ENCODE results near the gene SMYD3. TPM values are rescaled to one million over a fixed set of nuclear protein-coding genes. Genes with fewer than 3 reads are reported as not detected.
A peak's percentile ranks its signal among the peaks of the same experiment; 100 is the strongest.

Gene SMYD3
- total and polyA plus RNA-seq, 2 experiments from 2014 or later = 30.8 to 68.5 TPM

DNA sequence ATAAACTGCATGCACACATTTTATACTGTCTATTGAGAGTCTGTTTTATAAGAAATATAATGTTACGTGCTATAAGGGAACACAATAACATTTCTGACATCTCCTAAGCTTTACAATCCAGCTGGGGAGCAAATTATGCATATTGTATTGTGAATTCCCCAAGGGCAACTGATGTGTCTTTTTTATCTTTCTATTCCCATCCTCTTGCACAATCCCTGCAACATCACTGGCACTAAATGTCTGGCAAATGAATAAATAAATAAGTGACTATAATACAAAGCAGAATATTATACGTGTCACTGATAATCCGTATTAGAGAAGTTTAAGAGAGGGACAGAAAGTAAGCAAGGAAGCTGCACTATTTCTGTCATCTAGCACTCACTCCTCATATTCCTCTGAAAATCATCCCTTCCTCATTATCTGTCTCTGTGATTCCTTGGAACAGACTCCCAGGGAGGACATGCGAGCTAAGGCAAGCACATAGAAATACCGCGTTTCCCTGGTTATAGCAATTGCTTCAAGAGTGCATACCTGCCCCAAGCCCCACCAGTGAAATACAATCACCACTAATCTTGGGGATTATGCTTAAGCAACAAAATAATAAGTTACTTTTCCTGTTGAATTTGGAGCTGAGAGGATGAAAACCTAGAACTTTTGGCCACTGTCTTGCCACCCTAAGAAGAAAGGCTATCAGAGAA is 205.4 kb downstream of the SMYD3 start:
- 58% methylated on average over 6 of the region's 6 CpGs for WGBS (ENCODE audit: low lambda C conversion rate, missing lambda C conversion rate)
- H3K27ac ChIP-seq = peak overlapping the region; percentile 7
- no peaks in the 10 kb centered on the region for H3K27me3 ChIP-seq
- no peaks in the 10 kb centered on the region for H4K20me1 ChIP-seq (ENCODE audit: insufficient read depth, poor library complexity, severe bottlenecking)
- no peak overlapping the region for H2AFZ ChIP-seq
- no peak overlapping the region for H3K4me3 ChIP-seq
- H3K9me3 ChIP-seq (ENCODE audit: low read depth) = no peaks in the 10 kb centered on the region
- TF ChIP-seq, protein P1, sequence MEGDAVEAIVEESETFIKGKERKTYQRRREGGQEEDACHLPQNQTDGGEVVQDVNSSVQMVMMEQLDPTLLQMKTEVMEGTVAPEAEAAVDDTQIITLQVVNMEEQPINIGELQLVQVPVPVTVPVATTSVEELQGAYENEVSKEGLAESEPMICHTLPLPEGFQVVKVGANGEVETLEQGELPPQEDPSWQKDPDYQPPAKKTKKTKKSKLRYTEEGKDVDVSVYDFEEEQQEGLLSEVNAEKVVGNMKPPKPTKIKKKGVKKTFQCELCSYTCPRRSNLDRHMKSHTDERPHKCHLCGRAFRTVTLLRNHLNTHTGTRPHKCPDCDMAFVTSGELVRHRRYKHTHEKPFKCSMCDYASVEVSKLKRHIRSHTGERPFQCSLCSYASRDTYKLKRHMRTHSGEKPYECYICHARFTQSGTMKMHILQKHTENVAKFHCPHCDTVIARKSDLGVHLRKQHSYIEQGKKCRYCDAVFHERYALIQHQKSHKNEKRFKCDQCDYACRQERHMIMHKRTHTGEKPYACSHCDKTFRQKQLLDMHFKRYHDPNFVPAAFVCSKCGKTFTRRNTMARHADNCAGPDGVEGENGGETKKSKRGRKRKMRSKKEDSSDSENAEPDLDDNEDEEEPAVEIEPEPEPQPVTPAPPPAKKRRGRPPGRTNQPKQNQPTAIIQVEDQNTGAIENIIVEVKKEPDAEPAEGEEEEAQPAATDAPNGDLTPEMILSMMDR (IDR thresholded peaks at IDR 0.05; ENCODE audit: poor library complexity) = no peak
- no peak for TF ChIP-seq EZH2 (IDR thresholded peaks at IDR 0.05; ENCODE audit: borderline replicate concordance)
- TF ChIP-seq EZH2phosphoT487 (IDR thresholded peaks at IDR 0.05; ENCODE audit: low read depth, severe bottlenecking, unreplicated experiment) = no peak
- H3K4me2 ChIP-seq = no peak overlapping the region
- no peaks in the 10 kb centered on the region for H3K9me2 ChIP-seq (replicated peaks; ENCODE audit: insufficient read depth)
- no peak for DNase-seq (ENCODE audit: low spot score)
- H3K36me3 ChIP-seq (replicated peaks; ENCODE audit: insufficient read depth, low read depth) = no peaks in the 10 kb centered on the region
- peaks cover 26% of the 10 kb centered on the region for H3K4me1 ChIP-seq (ENCODE audit: insufficient read depth)
- H3K79me2 ChIP-seq = no peaks in the 10 kb centered on the region

DNA sequence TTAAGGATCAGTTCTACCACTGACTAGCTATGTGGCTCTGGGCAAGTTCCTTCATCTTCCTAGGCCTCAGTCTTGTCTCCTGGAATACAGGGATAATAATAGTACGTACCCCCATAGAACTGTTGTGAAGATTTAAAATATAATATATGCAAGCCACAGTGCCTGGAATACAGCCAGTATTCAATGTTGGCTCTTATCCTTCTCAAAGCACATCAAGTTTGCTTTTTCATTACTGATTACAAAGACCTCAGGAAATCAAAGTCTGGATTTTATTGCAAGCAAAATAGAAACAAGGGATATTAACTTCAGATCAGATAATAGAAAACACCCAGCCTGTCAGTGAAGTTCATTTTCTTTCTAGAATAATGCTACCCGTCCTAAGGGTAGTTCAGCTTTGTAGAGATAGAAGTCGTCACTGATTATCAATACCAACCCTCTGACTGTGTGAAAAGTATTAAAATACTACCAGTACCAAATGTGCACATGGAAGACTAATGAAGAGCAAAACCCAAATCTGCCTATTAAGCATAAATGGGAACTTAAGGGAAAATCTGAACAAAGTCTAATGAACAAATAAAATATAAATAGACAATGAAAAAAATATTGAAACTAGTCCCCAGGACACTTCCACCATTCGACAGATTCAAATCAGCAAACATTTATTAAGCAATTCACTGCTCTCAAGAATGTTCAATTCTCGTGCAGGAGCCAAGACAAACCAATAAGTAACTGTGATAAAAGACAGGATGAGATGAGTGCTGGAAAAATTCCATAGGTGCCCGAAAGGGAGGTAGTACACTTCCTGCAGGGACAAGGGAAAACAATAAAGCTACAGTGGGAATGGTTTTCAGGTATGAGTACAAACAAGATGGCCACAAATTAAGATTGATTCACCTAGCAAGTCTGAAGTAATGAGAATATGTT is 206.2 kb downstream of the SMYD3 start:
- H3K27me3 ChIP-seq = no peaks in the 10 kb centered on the region
- no peak overlapping the region for H3K4me2 ChIP-seq
- H3K79me2 ChIP-seq = no peaks in the 10 kb centered on the region
- DNase-seq (ENCODE audit: low spot score) = no peak
- WGBS (ENCODE audit: low lambda C conversion rate, missing lambda C conversion rate) = 50% methylated on average over 6 of the region's 6 CpGs
- H3K4me1 ChIP-seq (ENCODE audit: insufficient read depth) = peaks cover 26% of the 10 kb centered on the region
- no peak for TF ChIP-seq EZH2phosphoT487 (IDR thresholded peaks at IDR 0.05; ENCODE audit: low read depth, severe bottlenecking, unreplicated experiment)
- TF ChIP-seq, protein P1 (IDR thresholded peaks at IDR 0.05; ENCODE audit: poor library complexity) = no peak
- no peak for TF ChIP-seq EZH2 (IDR thresholded peaks at IDR 0.05; ENCODE audit: borderline replicate concordance)
- H3K27ac ChIP-seq = no peak overlapping the region
- H3K36me3 ChIP-seq (replicated peaks; ENCODE audit: insufficient read depth, low read depth) = no peaks in the 10 kb centered on the region
- no peaks in the 10 kb centered on the region for H3K9me2 ChIP-seq (replicated peaks; ENCODE audit: insufficient read depth)
- no peak overlapping the region for H2AFZ ChIP-seq
- no peaks in the 10 kb centered on the region for H3K9me3 ChIP-seq (ENCODE audit: low read depth)
- no peaks in the 10 kb centered on the region for H4K20me1 ChIP-seq (ENCODE audit: insufficient read depth, poor library complexity, severe bottlenecking)
- no peak overlapping the region for H3K4me3 ChIP-seq

DNA sequence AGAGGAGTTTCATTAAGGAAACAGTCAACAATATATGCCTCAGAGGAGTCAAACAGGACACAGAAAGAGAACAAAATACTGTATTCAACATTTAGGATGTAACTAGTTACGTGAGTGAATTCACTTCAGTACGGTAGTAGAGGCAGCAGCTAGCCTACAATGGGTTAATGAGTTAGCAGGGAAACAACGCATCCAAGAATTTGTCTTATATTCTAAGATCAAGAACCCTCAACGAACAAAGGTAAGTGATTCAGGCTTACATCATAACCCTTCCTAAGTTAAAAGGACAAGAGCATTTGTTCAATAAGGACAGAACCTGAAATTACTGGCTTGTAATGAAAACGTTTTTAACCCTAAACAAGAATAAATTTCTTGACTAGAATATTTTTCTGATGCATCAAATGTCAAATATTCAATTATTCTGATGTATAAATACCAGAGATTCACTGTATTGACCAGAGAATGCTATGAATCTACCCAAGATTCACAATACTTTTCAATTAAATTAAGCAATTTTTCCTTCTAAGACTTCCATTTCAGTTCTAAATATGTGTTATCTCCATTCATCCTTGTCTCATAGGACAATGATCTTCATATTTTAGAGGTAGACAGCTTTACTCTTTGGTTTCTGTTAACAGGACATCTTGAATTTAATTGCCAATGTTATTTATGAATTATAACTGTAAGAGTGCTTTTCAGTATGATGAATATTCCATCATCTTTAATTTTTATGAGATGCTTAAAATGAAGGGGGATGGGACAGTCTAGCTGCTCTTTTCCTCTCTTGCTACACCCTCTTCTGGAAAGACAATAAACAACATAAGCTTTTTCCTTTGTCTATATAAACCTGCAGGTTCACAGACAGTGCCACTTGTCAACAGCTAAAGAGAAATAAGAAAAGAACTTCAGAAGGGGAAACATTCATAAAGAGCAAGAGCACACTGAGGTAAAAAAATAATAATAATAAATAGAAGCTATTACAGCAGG is 209.5 kb downstream of the SMYD3 start:
- no peak overlapping the region for H3K4me3 ChIP-seq
- H3K4me1 ChIP-seq (ENCODE audit: insufficient read depth) = peaks cover 20% of the 10 kb centered on the region
- WGBS (ENCODE audit: low lambda C conversion rate, missing lambda C conversion rate) = 83% methylated on average over 5 of the region's 5 CpGs
- no peaks in the 10 kb centered on the region for H3K27me3 ChIP-seq
- no peaks in the 10 kb centered on the region for H3K9me2 ChIP-seq (replicated peaks; ENCODE audit: insufficient read depth)
- no peaks in the 10 kb centered on the region for H4K20me1 ChIP-seq (ENCODE audit: insufficient read depth, poor library complexity, severe bottlenecking)
- H2AFZ ChIP-seq = no peak overlapping the region
- H3K4me2 ChIP-seq = no peak overlapping the region
- no peaks in the 10 kb centered on the region for H3K9me3 ChIP-seq (ENCODE audit: low read depth)
- TF ChIP-seq, protein P1 (IDR thresholded peaks at IDR 0.05; ENCODE audit: poor library complexity) = no peak
- no peak for TF ChIP-seq EZH2 (IDR thresholded peaks at IDR 0.05; ENCODE audit: borderline replicate concordance)
- DNase-seq (ENCODE audit: low spot score) = no peak
- H3K79me2 ChIP-seq = no peaks in the 10 kb centered on the region
- H3K27ac ChIP-seq = no peak overlapping the region
- H3K36me3 ChIP-seq (replicated peaks; ENCODE audit: insufficient read depth, low read depth) = no peaks in the 10 kb centered on the region

Data from hepatocyte (in vitro differentiated cells).